Hematopoietic multipotent progenitor cell treated with erythropoietin and hydrocortisone succinate and interleukin-3 and kit ligand, for 17 days (in vitro differentiated cells): Measurements from ENCODE around the gene EMILIN3.
A peak's percentile ranks its signal among the peaks of the same experiment; 100 is the strongest.

Source experiments
- DNase-seq: peaks from one replicate; pipeline ENCODE4 v3.0.0-alpha.2; 2015; ENCODE audit warnings: low spot score

Gene EMILIN3

GRCh38 chr20:41347523-41348429 lies 18.8 kb downstream of the EMILIN3 start:
- no peak for DNase-seq

GRCh38 chr20:41345729-41346067 lies 20.9 kb downstream of the EMILIN3 start:
- DNase-seq: no peak

GRCh38 chr20:41344938-41345728 lies 21.5 kb downstream of the EMILIN3 start:
- no peak for DNase-seq

- no peak for DNase-seq
These were observed 22.1 kb downstream of the EMILIN3 start for GRCh38 chr20:41344477-41344876.

- no peak for DNase-seq
These were observed 23.8 kb downstream of the EMILIN3 start for GRCh38 chr20:41342474-41343464.

GRCh38 chr20:41340327-41341055 lies 26.1 kb downstream of the EMILIN3 start, which contains the start of gene LPIN3:
Gene LPIN3, plus strand, starts transcription at chr20:41340821. Its CDS starts 4,983 bp downstream, at chr20:41345804.
- DNase-seq: peak; percentile 69

- DNase-seq: peak; percentile 80
These were observed 26.7 kb downstream of the EMILIN3 start for GRCh38 chr20:41339957-41340326.

- DNase-seq: no peak
These were observed 29.7 kb downstream of the EMILIN3 start for GRCh38 chr20:41336711-41337492.

- no peak for DNase-seq
These were observed 31.0 kb downstream of the EMILIN3 start for GRCh38 chr20:41335591-41335990.

GRCh38 chr20:41334443-41335421 lies 31.9 kb downstream of the EMILIN3 start:
- DNase-seq: no peak

- no peak for DNase-seq
These were observed 32.6 kb downstream of the EMILIN3 start for GRCh38 chr20:41334036-41334435.

GRCh38 chr20:41331731-41332130 lies 34.9 kb downstream of the EMILIN3 start:
- no peak for DNase-seq

GRCh38 chr20:41330941-41331340 lies 35.7 kb downstream of the EMILIN3 start:
- no peak for DNase-seq

- no peak for DNase-seq
These were observed 36.3 kb downstream of the EMILIN3 start for GRCh38 chr20:41330343-41330720.

- DNase-seq: no peak
These were observed 36.9 kb downstream of the EMILIN3 start for GRCh38 chr20:41329435-41330342.

- no peak for DNase-seq
These were observed 39.4 kb downstream of the EMILIN3 start for GRCh38 chr20:41327178-41327577.

GRCh38 chr20:41320976-41321375 lies 45.6 kb downstream of the EMILIN3 start:
- no peak for DNase-seq

GRCh38 chr20:41320441-41320840 lies 46.2 kb downstream of the EMILIN3 start:
- no peak for DNase-seq
